Measurements from ENCODE around the gene IFITM5. TPM values are rescaled to one million over a fixed set of nuclear protein-coding genes. Genes with fewer than 3 reads are reported as not detected.

IFITM5 gene
- total RNA-seq, 1 experiment from 2014 or later, result not detected

DNA sequence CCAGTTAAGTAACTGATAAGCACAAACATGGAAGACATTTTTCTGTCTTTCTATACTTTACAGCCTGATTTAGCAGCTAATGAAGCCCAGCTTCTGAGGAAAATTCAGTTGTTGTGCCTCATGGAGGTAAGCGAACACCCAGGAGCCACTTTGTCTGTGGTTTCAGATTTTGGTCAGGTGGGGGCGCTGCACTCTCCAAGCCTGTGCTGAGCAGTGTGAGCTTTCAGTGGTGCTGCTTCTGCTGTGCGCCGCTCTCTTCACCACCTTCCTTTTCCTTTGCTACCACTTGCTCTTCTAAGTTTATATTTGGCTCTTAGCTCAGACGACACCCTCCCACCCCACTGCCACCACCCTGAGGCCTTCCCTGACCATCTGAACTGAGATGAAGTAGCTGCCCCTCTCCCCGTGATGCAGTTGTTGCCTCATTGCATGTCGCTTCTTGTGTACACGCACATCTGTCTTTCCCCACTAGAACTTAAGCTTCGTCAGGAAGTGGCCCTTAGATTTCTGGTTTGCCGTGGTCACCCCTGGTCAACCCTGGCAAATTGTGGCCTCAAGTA, 48.5 kb downstream of the IFITM5 start:
- H3K27ac ChIP-seq (ENCODE audit: insufficient read length, low read depth, low read length), result no peak overlapping the region
- no peak overlapping the region for H3K14ac ChIP-seq (ENCODE audit: insufficient read depth, low read length)
- no peaks in the 10 kb centered on the region; the same call in 1 of the 2 replicates for H3K27me3 Mint-ChIP-seq (ENCODE audit: low read depth)
- WGBS (ENCODE audit: extremely low coverage, insufficient read length, low lambda C conversion rate), result no CpG with 5 or more reads among the region's 10 CpGs
- TF ChIP-seq, protein P1, sequence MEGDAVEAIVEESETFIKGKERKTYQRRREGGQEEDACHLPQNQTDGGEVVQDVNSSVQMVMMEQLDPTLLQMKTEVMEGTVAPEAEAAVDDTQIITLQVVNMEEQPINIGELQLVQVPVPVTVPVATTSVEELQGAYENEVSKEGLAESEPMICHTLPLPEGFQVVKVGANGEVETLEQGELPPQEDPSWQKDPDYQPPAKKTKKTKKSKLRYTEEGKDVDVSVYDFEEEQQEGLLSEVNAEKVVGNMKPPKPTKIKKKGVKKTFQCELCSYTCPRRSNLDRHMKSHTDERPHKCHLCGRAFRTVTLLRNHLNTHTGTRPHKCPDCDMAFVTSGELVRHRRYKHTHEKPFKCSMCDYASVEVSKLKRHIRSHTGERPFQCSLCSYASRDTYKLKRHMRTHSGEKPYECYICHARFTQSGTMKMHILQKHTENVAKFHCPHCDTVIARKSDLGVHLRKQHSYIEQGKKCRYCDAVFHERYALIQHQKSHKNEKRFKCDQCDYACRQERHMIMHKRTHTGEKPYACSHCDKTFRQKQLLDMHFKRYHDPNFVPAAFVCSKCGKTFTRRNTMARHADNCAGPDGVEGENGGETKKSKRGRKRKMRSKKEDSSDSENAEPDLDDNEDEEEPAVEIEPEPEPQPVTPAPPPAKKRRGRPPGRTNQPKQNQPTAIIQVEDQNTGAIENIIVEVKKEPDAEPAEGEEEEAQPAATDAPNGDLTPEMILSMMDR (conservative IDR thresholded peaks at IDR 0.05), result peak; percentile 86
- H3K18ac ChIP-seq (ENCODE audit: insufficient read length, low read depth, low read length), result no peak overlapping the region
- no peaks in the 10 kb centered on the region for H3K79me1 ChIP-seq (ENCODE audit: insufficient read depth, low read depth, low read length, poor library complexity, severe bottlenecking)
- H2BK12ac ChIP-seq (ENCODE audit: insufficient read length, low read depth, low read length), result no peak overlapping the region
- no peaks in the 10 kb centered on the region for H4K20me1 ChIP-seq (ENCODE audit: control insufficient read depth, insufficient read depth, insufficient read length)
- H3K4me3 Mint-ChIP-seq, result no peak overlapping the region
- H3K9me3 Mint-ChIP-seq, result no peaks in the 10 kb centered on the region; a peak in 1 of 5 replicates
- no peak overlapping the region for H2BK5ac ChIP-seq (ENCODE audit: insufficient read length, low read length)
- H3K27ac Mint-ChIP-seq, result peak overlapping the region in 2 of 3 experiments; percentile 68 to 90; a peak in 1 of 7 replicates
- no peak overlapping the region for H2BK20ac ChIP-seq (ENCODE audit: low read depth, low read length, poor library complexity, severe bottlenecking)
- no peak overlapping the region for H3K9ac ChIP-seq (ENCODE audit: extremely low read depth, insufficient read length, low read length)
- DNase-seq, result peak; percentile 82
- no peak overlapping the region for H2BK15ac ChIP-seq (ENCODE audit: low read depth, low read length)
- no peak overlapping the region for H4K8ac ChIP-seq (replicated peaks; ENCODE audit: insufficient read length, low read depth, low read length)
- H2BK120ac ChIP-seq (ENCODE audit: low read depth, low read length, poor library complexity, severe bottlenecking), result no peak overlapping the region
- H3K9me3 ChIP-seq (ENCODE audit: control insufficient read depth, low read depth, low read length), result no peaks in the 10 kb centered on the region
- H3K4me1 ChIP-seq (ENCODE audit: insufficient read depth, low read length), result no peaks in the 10 kb centered on the region
- H3K23me2 ChIP-seq (ENCODE audit: insufficient read length, low read depth, low read length, poor library complexity, severe bottlenecking), result no peaks in the 10 kb centered on the region
- H4K5ac ChIP-seq (ENCODE audit: insufficient read length, low read depth, low read length), result no peak overlapping the region
- H3T11ph ChIP-seq (ENCODE audit: low read length), result no peak overlapping the region
- no peak overlapping the region for H3K4ac ChIP-seq (ENCODE audit: low read depth, low read length)
- H2AK5ac ChIP-seq (ENCODE audit: insufficient read length, low read length), result no peak overlapping the region
- no peak overlapping the region for H3K23ac ChIP-seq (ENCODE audit: insufficient read length, low read depth, low read length)
- H3K27me3 ChIP-seq (ENCODE audit: insufficient read depth, low read length), result no peaks in the 10 kb centered on the region
- H3K36me3 Mint-ChIP-seq (ENCODE audit: insufficient read depth in 1 of 3, low read depth in 3 of 3), result peaks cover 45 to 69% (median 52%) of the 10 kb centered on the region in 3 experiments
- H4K91ac ChIP-seq (ENCODE audit: insufficient read length, low read depth, low read length), result no peak overlapping the region
- no peak overlapping the region for H3K4me2 ChIP-seq (ENCODE audit: insufficient read depth, insufficient read length, low read length)
- no peaks in the 10 kb centered on the region for H3K79me2 ChIP-seq (ENCODE audit: insufficient read depth, low read length)
- no peak overlapping the region for H2AFZ ChIP-seq (ENCODE audit: low read length)
- H3K56ac ChIP-seq (ENCODE audit: insufficient read length, low read depth, low read length), result no peak overlapping the region
- peaks cover 0 to 5% of the 10 kb centered on the region in 2 experiments; a peak in 2 of 4 replicates for H3K4me1 Mint-ChIP-seq
